Measurements from ENCODE around the gene ZFAND6. TPM values are rescaled to one million over a fixed set of nuclear protein-coding genes. Genes with fewer than 3 reads are reported as not detected.

ZFAND6 gene
- total and polyA plus RNA-seq, 4 experiments from 2014 or later = 58.3 to 139 (median 82.5) TPM

DNA sequence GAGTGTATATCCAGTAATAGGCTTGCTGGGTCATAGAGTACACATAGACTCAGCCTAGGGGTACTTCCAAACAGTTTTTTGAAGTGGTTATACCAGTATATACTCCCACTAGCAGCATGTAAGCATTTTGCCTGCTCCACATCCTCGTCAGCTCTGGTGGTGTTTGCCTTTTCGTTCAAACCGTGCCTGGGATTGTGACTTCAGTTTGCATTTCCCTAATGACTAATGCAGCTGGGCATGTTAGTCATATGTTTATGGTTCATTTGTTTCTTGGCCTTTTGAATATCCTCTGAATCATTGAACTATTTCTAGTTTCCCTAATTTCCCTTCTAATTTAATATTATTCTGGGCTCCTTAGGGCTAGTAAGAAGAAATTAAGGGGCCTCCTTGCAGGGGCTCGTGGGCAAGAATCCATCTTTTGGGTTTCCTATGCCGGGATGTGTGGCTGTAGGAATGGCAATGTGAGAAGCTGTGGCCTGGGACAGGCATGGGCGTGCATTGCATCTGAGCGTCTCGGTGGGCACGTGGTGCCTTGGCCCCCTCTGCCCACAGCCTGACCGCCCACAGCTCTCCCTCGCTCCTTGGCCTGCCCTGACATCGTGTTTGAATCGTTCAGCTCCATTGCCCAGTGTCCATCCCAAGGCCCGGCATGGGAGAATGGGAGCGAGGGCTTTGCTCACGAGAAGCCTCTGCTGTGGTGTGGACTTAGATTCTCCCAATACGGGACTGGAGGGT is 119.7 kb downstream of the ZFAND6 start:
- H3K36me3 ChIP-seq (ENCODE audit: insufficient read depth, low read length) = no peaks in the 10 kb centered on the region
- H3K4me3 ChIP-seq (ENCODE audit: low read length in 2 of 2) = no peak overlapping the region
- Mint-ChIP-seq H3K27me3 (no peaks in the 10 kb centered on the region), H3K4me3 (no peak overlapping the region), H3K36me3 (peaks cover 26 to 53% of the 10 kb centered on the region in 2 donors), H3K4me1 (no peaks in the 10 kb centered on the region), H3K27ac (no peak overlapping the region), H3K9me3 (no peaks in the 10 kb centered on the region)
- H3K27me3 ChIP-seq (ENCODE audit: insufficient read depth, low read length) = no peaks in the 10 kb centered on the region
- no peaks in the 10 kb centered on the region for H3K9me3 ChIP-seq (ENCODE audit: control insufficient read depth in 1 of 2, low read length in 2 of 2)
- DNase-seq = no peak
- ChIA-PET CTCF (ENCODE audit: partially characterized antibody) (no interaction called here), POLR2A (ENCODE audit: partially characterized antibody) (no interaction called here)
- intact Hi-C loops (cut with micrococcal nuclease) = no loop called here
- H3K4me1 ChIP-seq (ENCODE audit: insufficient read depth, low read length) = no peaks in the 10 kb centered on the region
- no peak overlapping the region for H3K27ac ChIP-seq (ENCODE audit: low read depth, low read length)

DNA sequence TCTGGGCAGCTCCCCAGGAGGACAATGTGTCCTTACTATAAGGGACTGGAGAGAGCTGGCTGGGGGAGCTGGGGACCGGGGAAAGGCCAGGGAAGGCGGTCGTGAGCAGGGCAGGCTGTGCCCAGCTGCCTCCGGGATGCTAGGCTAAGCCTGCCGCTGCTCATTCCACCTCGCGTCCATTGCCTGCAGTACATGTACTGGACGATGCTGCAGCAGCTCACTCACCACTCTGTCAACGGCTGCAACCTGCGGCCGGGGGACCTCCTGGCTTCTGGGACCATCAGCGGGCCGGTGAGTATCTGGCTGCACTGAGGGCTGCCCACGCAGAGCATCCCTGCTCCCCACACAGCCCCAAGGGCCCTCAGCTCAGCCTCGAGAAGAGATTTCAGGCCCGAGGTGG is 120.5 kb downstream of the ZFAND6 start:
- CTCF ChIA-PET (ENCODE audit: partially characterized antibody) = no interaction called here
- intact Hi-C loops (cut with micrococcal nuclease) = no loop called here

GRCh38 chr15:80180468-80180867 is 121.0 kb downstream of the ZFAND6 start:
- H3K36me3 ChIP-seq (ENCODE audit: insufficient read depth, low read length) = no peaks in the 10 kb centered on the region

More for the DNA sequence above, 120.5 kb downstream of the ZFAND6 start:
- no peaks in the 10 kb centered on the region for H3K4me1 ChIP-seq (ENCODE audit: insufficient read depth, low read length)
- H3K9me3 Mint-ChIP-seq = no peaks in the 10 kb centered on the region
- POLR2A ChIA-PET (ENCODE audit: partially characterized antibody) = no interaction called here
- H3K27me3 Mint-ChIP-seq = no peaks in the 10 kb centered on the region
- DNase-seq = no peak
- H3K4me3 ChIP-seq (ENCODE audit: low read length in 2 of 2) = no peak overlapping the region
- no peaks in the 10 kb centered on the region for H3K27me3 ChIP-seq (ENCODE audit: insufficient read depth, low read length)
- no peak overlapping the region for H3K27ac ChIP-seq (ENCODE audit: low read depth, low read length)
- H3K9me3 ChIP-seq (ENCODE audit: control insufficient read depth in 1 of 2, low read length in 2 of 2) = no peaks in the 10 kb centered on the region
- no peak overlapping the region for H3K4me3 Mint-ChIP-seq
- H3K4me1 Mint-ChIP-seq = no peaks in the 10 kb centered on the region
- H3K36me3 ChIP-seq (ENCODE audit: insufficient read depth, low read length) = no peaks in the 10 kb centered on the region
- H3K27ac Mint-ChIP-seq = peak overlapping the region in 1 of 7 donors; percentile 22
- H3K36me3 Mint-ChIP-seq = peaks cover 31 to 60% of the 10 kb centered on the region in 2 donors

GRCh38 chr15:80180986-80181385 is 121.5 kb downstream of the ZFAND6 start:
- H3K27ac ChIP-seq (ENCODE audit: low read depth, low read length) = no peak overlapping the region
- no peak overlapping the region for H3K4me3 ChIP-seq (ENCODE audit: low read length in 2 of 2)
- intact Hi-C loops (cut with micrococcal nuclease) = no loop called here
- H3K36me3 ChIP-seq (ENCODE audit: insufficient read depth, low read length) = no peaks in the 10 kb centered on the region
- ChIA-PET CTCF (ENCODE audit: partially characterized antibody) (interaction anchor here (1.6 kb wide), 1 partner anchor 8 kb away, joined by 4 read pairs; no protein-coding TSS in a partner anchor), POLR2A (ENCODE audit: partially characterized antibody) (no interaction called here)
- Mint-ChIP-seq H3K27ac (no peak overlapping the region), H3K36me3 (peaks cover 35 to 63% of the 10 kb centered on the region in 2 donors), H3K4me1 (no peaks in the 10 kb centered on the region), H3K4me3 (no peak overlapping the region), H3K9me3 (no peaks in the 10 kb centered on the region), H3K27me3 (no peaks in the 10 kb centered on the region)
- no peaks in the 10 kb centered on the region for H3K4me1 ChIP-seq (ENCODE audit: insufficient read depth, low read length)
- no peak for DNase-seq
- no peaks in the 10 kb centered on the region for H3K27me3 ChIP-seq (ENCODE audit: insufficient read depth, low read length)
- no peaks in the 10 kb centered on the region for H3K9me3 ChIP-seq (ENCODE audit: control insufficient read depth in 1 of 2, low read length in 2 of 2)

More at GRCh38 chr15:80180468-80180867, 121.0 kb downstream of the ZFAND6 start:
- H3K9me3 ChIP-seq (ENCODE audit: control insufficient read depth in 1 of 2, low read length in 2 of 2) = no peaks in the 10 kb centered on the region
- Mint-ChIP-seq H3K9me3 (no peaks in the 10 kb centered on the region), H3K36me3 (peaks cover 35 to 65% of the 10 kb centered on the region in 2 donors), H3K4me3 (no peak overlapping the region), H3K27me3 (no peaks in the 10 kb centered on the region), H3K4me1 (no peaks in the 10 kb centered on the region), H3K27ac (no peak overlapping the region)
- no peaks in the 10 kb centered on the region for H3K4me1 ChIP-seq (ENCODE audit: insufficient read depth, low read length)
- ChIA-PET POLR2A (ENCODE audit: partially characterized antibody) (no interaction called here), CTCF (ENCODE audit: partially characterized antibody) (no interaction called here)
- H3K27ac ChIP-seq (ENCODE audit: low read depth, low read length) = no peak overlapping the region
- no peak for DNase-seq
- no peak overlapping the region for H3K4me3 ChIP-seq (ENCODE audit: low read length in 2 of 2)
- intact Hi-C loops (cut with micrococcal nuclease) = no loop called here
- H3K27me3 ChIP-seq (ENCODE audit: insufficient read depth, low read length) = no peaks in the 10 kb centered on the region

DNA sequence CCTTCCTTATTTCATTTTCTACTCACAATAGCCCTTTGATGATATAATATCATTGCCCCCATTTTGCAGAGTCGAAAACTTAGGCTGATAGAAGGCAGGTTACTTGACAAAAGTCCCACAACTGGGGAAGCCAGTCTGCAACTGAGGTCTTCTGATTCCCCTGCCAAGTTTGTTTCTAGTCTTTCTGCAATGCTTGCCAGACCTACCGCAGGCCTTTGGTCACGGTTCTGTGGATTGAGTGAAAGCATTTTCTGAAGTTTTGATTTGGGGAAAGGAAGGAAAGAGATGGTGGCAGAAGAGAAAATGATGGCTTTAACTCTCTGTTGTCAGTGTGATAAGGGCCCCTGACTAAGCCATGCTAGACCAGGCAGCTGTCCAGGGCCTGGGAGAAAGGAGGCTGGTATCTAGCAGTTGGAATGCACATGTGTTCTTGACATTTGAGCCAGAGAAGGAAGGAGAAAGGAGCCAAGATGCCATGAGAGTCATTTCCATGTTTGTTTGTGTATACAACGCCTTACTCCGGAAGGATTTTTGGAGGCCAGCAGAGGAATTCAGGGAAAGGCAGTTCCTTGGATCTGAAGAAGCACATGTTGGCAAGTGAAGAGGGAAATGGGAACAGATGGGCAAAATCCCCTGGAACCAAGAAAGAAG is 123.3 kb downstream of the ZFAND6 start:
- ChIA-PET POLR2A (ENCODE audit: partially characterized antibody) (no interaction called here), CTCF (ENCODE audit: partially characterized antibody) (interaction anchor here (1.6 kb wide), 1 partner anchor 9 kb away, joined by 4 read pairs; no protein-coding TSS in a partner anchor)
- Mint-ChIP-seq H3K4me1 (no peaks in the 10 kb centered on the region), H3K36me3 (peaks cover 42 to 70% of the 10 kb centered on the region in 2 donors), H3K4me3 (no peak overlapping the region), H3K27ac (no peak overlapping the region), H3K9me3 (no peaks in the 10 kb centered on the region), H3K27me3 (no peaks in the 10 kb centered on the region)
- no peak overlapping the region for H3K27ac ChIP-seq (ENCODE audit: low read depth, low read length)
- intact Hi-C loops (cut with micrococcal nuclease) = no loop called here
- DNase-seq = no peak
- no peaks in the 10 kb centered on the region for H3K27me3 ChIP-seq (ENCODE audit: insufficient read depth, low read length)
- no peaks in the 10 kb centered on the region for H3K4me1 ChIP-seq (ENCODE audit: insufficient read depth, low read length)
- no peak overlapping the region for H3K4me3 ChIP-seq (ENCODE audit: low read length in 2 of 2)
- no peaks in the 10 kb centered on the region for H3K36me3 ChIP-seq (ENCODE audit: insufficient read depth, low read length)
- H3K9me3 ChIP-seq (ENCODE audit: control insufficient read depth in 1 of 2, low read length in 2 of 2) = no peaks in the 10 kb centered on the region

DNA sequence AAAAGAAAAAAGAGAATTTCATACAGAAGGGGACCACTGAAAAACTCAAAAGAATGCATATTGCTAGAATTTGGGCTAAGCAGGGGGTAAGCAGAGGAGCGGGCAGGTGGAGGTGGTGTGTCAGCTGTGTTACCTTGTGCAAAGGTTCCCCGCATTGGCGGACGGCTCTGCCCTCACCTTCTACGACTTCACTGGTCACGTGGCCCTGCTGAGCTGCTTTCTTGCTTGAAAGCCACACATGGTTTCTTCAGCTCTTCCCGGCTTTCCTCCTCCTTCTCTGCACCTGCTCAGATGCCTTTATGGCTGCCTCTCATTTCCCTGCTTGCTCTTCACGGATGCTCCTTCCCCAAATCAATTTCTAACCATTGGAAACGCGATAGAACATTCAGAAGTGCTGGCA is 123.8 kb downstream of the ZFAND6 start:
- H3K36me3 ChIP-seq (ENCODE audit: insufficient read depth, low read length) = no peaks in the 10 kb centered on the region
- no peaks in the 10 kb centered on the region for H3K4me1 Mint-ChIP-seq
- H3K27me3 Mint-ChIP-seq = no peaks in the 10 kb centered on the region
- H3K9me3 Mint-ChIP-seq = no peaks in the 10 kb centered on the region
- ChIA-PET CTCF (ENCODE audit: partially characterized antibody) (no interaction called here), POLR2A (ENCODE audit: partially characterized antibody) (no interaction called here)
- no peak overlapping the region for H3K4me3 ChIP-seq (ENCODE audit: low read length in 2 of 2)
- peaks cover 42 to 75% of the 10 kb centered on the region in 2 donors for H3K36me3 Mint-ChIP-seq
- DNase-seq = no peak
- no peaks in the 10 kb centered on the region for H3K9me3 ChIP-seq (ENCODE audit: control insufficient read depth in 1 of 2, low read length in 2 of 2)
- H3K27ac Mint-ChIP-seq = no peak overlapping the region
- intact Hi-C loops (cut with micrococcal nuclease) = no loop called here
- no peak overlapping the region for H3K4me3 Mint-ChIP-seq
- H3K27ac ChIP-seq (ENCODE audit: low read depth, low read length) = no peak overlapping the region
- no peaks in the 10 kb centered on the region for H3K27me3 ChIP-seq (ENCODE audit: insufficient read depth, low read length)
- H3K4me1 ChIP-seq (ENCODE audit: insufficient read depth, low read length) = no peaks in the 10 kb centered on the region

- Mint-ChIP-seq H3K4me3 (peak overlapping the region in 1 of 8 donors; percentile 2), H3K27ac (no peak overlapping the region), H3K4me1 (no peaks in the 10 kb centered on the region), H3K27me3 (no peaks in the 10 kb centered on the region), H3K9me3 (no peaks in the 10 kb centered on the region), H3K36me3 (peaks cover 44 to 77% of the 10 kb centered on the region in 2 donors)
- POLR2A ChIA-PET (ENCODE audit: partially characterized antibody) = no interaction called here
- Histone ChIP-seq H3K9me3 (ENCODE audit: control insufficient read depth in 1 of 2, low read length in 2 of 2) (no peaks in the 10 kb centered on the region), H3K27me3 (ENCODE audit: insufficient read depth, low read length) (no peaks in the 10 kb centered on the region), H3K27ac (ENCODE audit: low read depth, low read length) (no peak overlapping the region), H3K36me3 (ENCODE audit: insufficient read depth, low read length) (no peaks in the 10 kb centered on the region), H3K4me1 (ENCODE audit: insufficient read depth, low read length) (no peaks in the 10 kb centered on the region), H3K4me3 (ENCODE audit: low read length in 2 of 2) (no peak overlapping the region)
- intact Hi-C loops (cut with micrococcal nuclease) = no loop called here
- CTCF ChIA-PET (ENCODE audit: partially characterized antibody) = no interaction called here
- DNase-seq = no peak
These were observed 124.4 kb downstream of the ZFAND6 start for GRCh38 chr15:80183886-80184285.

All from CD4-positive, alpha-beta memory T cell (primary cell).